Fibroblast of lung (primary cell): ENCODE measurements around the gene ADAMTS17.

Source experiments
- CTCF ChIP-seq, 2 donors: IDR thresholded peaks in 1 of 2; conservative IDR thresholded peaks in 1 of 2; 1 replicate in 1 of 2; 2 replicates in 1 of 2; pipeline ENCODE4 v1.5.1; 2011 to 2012; ENCODE audit warnings: low read length in 2 of 2, control low read depth in 1 of 2, inconsistent platforms in 1 of 2, low read depth in 1 of 2, mild to moderate bottlenecking in 1 of 2
- EZH2 ChIP-seq: IDR thresholded peaks from 2 replicates; pipeline ENCODE4 v1.5.1; 2012; ENCODE audit warnings: low read length, control low read depth, mild to moderate bottlenecking; ENCODE audit errors: missing control alignments

DNA sequence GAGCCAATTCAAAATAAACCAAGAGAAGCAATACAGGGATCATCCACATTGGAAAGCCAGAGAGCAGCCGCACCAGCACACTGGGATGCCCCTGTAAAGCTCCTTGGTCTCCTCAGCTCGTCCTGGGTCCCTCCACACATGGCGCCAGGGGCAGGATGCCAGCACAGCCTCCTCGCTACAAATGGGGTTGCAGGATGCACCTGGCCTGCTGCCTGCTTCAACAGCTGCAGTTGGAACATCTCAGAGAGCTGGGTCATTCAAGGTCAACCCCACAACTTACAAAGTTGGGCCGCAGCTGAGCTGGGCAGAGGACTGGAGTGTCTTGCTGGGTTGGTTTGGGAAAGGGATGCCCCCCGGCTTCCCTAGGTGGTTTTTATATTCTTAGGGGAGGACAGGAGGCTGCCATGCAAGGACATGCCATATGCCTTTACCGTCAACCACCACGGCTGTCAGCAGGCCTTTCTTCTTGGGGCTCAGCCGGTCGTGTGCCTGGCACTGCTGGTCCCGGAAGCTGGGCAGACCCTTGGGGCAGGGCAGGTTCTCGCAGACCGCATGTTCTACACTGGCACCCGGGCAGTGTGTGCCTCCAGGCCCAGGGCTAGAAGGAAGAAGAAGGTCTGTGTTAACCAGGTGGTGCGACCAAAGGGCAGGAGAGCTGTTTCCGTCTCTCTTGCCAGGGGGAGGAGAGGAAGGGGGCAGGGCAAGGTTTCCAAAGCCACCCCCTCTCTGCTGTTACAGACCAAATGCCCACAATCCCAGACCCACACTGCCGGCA is 225.2 kb downstream of the ADAMTS17 start:
- TF ChIP-seq CTCF (conservative IDR thresholded peaks at IDR 0.05 in 1 of 2, IDR thresholded peaks at IDR 0.05 in 1 of 2; ENCODE audit: low read depth in 1 of 2, low read length in 2 of 2) (no peak), EZH2 (no peak)
